Psoas muscle (tissue), 8 donors: ENCODE data around the gene TMEM30B. TPM values are rescaled to one million over a fixed set of nuclear protein-coding genes. Genes with fewer than 3 reads are reported as not detected.

ENCODE experiments used
- ATAC-seq, 4 donors: fragments of 200-7000 bp; cut with Tn5 transposase; one replicate each; pipeline ENCODE4 v1.9.1; 2020; ENCODE audit warnings: moderate library complexity in 3 of 4, mild to moderate bottlenecking in 2 of 4
- DNase-seq, 2 donors: peaks; one replicate each; pipeline ENCODE4 v3.0.0-alpha.2; 2020
- H3K27ac ChIP-seq: fragments of 200-600 bp; one replicate; pipeline ENCODE4 v1.8.0; 2022
- H3K27me3 ChIP-seq, 3 donors: fragments of 200-600 bp in 1 of 3; one replicate each; pipeline versions ENCODE4 v1.6.1 to v1.8.0; 2013 to 2022; ENCODE audit warnings: low read length in 2 of 3, mild to moderate bottlenecking in 2 of 3, moderate library complexity in 1 of 3; ENCODE audit not compliant: insufficient read depth in 3 of 3
- H3K36me3 ChIP-seq, 2 donors: fragments of 200-600 bp in 1 of 2; one replicate each; pipeline versions ENCODE4 v1.6.1 to v1.8.0; 2013 to 2022; ENCODE audit warnings: low read depth in 1 of 2, mild to moderate bottlenecking in 1 of 2, moderate library complexity in 1 of 2; ENCODE audit not compliant: insufficient read depth in 1 of 2
- H3K4me1 ChIP-seq: fragments of 200-600 bp; one replicate; pipeline ENCODE4 v1.8.0; 2022
- H3K4me3 ChIP-seq: fragments of 200-600 bp; one replicate; pipeline ENCODE4 v1.8.0; 2022; ENCODE audit warnings: mild to moderate bottlenecking
- H3K9me3 ChIP-seq: fragments of 200-600 bp; one replicate; pipeline ENCODE4 v1.8.0; 2022
- WGBS, 3 donors: extraction: QIAGEN DNeasy Blood & Tissue Kit; methylation state at CpG; one replicate each; pipeline versions ENCODE4 v1.1.6 to v1.1.7; 2013; 5-methylcytosine and 5-hydroxymethylcytosine counted together
- intact Hi-C, 2 donors: fragments of 100-400 bp; cut with DNase I; formaldehyde crosslinking; loops; one replicate each; pipeline versions ENCODE4 v1.11.0 to v1.14.2; 2022
- polyA plus RNA-seq, 3 donors: library from polyadenylated mRNA; stranded (reverse); fragments of 200-250 nt; gene quantifications; one replicate each; pipeline ENCODE4 v1.2.3, GENCODE V29; 2013
- total RNA-seq, 4 donors: library from RNA; stranded (reverse); fragmentation: NEBNext Ultra II Directional in 2 of 4; extraction: Animal tissue kit (Norgen Biotek cat#: 25700) in 2 of 4; gene quantifications; one replicate each; pipeline versions ENCODE4 v1.2.1 to v1.2.4, GENCODE V29; 2021 to 2023
- TF ChIP-seq, protein P1 (sequence below): fragments of 200-600 bp; IDR thresholded peaks from one replicate; pipeline ENCODE4 v1.8.0; 2022; ENCODE audit warnings: antibody characterized with exemption
- donor health status: healthy with polysubstance abuse.
- donor health status: DM: no; HTN: no; CAD: no; lungs with moderate emphysema.
- donor health status: Bipolar disorder and iron deficiency.
- donor health status: healthy.
- donor health status: DM: yes; HTN: yes; CAD: no.
- donor health status: DM: no; HTN: no; CAD: no.
- donor health status: DM: no; HTN: no; CAD: no.
- donor health status: DM: yes; HTN: yes; CAD: no.

Gene TMEM30B
- total and polyA plus RNA-seq, 7 donors = 0.30 to 2.0 (median 0.80) TPM

DNA sequence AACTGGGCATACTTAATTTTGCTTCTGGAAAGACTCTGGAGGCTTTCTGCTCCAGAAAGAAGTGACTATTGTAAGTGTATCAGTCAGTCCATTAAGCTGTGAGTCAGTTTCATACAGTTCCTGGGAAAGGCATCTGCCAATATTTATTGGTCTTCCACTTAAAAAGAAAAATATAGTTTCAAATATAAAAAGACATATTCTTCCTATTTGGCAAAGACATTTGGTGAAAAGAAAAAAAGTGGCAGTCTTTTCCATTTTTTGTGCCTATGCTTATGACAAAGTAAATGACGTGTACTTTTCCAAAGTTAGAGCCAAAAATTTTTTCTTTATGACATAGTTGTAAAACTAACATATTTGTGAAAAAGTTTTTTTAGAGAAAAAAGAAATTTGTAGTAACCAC, 12.3 kb downstream of the TMEM30B start:
- Histone ChIP-seq H3K27me3 (no peaks in the 10 kb centered on the region), H3K27ac (no peak overlapping the region), H3K4me1 (no peaks in the 10 kb centered on the region), H3K36me3 (no peaks in the 10 kb centered on the region), H3K9me3 (no peaks in the 10 kb centered on the region), H3K4me3 (no peak overlapping the region)
- 32 to 46% (median 38%) methylated on average over 1 of the region's 1 CpG for WGBS, 3 donors
- ATAC-seq (no peak), DNase-seq (no peak)
- intact Hi-C loops = no loop called here
- TF ChIP-seq, protein P1, sequence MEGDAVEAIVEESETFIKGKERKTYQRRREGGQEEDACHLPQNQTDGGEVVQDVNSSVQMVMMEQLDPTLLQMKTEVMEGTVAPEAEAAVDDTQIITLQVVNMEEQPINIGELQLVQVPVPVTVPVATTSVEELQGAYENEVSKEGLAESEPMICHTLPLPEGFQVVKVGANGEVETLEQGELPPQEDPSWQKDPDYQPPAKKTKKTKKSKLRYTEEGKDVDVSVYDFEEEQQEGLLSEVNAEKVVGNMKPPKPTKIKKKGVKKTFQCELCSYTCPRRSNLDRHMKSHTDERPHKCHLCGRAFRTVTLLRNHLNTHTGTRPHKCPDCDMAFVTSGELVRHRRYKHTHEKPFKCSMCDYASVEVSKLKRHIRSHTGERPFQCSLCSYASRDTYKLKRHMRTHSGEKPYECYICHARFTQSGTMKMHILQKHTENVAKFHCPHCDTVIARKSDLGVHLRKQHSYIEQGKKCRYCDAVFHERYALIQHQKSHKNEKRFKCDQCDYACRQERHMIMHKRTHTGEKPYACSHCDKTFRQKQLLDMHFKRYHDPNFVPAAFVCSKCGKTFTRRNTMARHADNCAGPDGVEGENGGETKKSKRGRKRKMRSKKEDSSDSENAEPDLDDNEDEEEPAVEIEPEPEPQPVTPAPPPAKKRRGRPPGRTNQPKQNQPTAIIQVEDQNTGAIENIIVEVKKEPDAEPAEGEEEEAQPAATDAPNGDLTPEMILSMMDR = no peak

DNA sequence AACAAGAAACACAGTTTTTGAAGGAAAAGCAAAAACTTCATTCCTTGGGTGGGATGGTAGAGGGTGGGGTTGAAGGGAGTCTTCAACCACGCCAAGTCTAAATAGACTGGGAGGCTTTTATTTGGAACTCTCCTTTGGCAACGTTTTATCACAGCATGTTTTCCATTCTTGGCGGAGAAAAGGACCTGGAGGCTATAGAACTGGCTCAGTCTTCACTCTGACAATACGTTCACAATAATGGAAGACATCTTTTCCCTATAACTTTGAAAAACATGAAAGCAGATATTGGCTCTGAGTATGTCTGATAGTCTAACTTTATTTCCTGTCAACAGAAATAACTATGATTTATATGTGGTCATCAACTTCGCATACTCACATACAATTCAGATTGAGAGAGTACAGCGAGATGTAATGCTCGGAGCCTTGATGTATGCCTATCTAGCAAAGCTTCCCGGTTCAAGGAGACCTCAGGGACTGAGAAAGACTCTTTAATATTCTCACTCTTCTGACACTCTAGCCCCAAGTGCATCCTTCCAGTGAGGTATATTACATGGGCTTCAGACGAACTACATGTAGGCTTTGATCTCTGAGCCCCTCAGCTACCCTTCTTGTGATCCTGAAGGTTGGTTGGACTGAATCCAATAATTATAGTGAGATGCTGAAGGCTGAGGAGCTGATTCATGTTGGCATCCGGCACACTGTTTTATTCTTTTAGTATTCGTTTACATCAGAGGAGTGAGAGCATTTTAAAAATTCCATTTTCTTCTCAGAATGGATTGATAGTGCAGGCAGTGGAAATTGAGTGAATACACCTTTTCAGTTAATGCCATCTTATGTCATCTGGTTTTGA, 14.0 kb downstream of the TMEM30B start:
- 59 to 73% (median 66%) methylated on average over 11 of the region's 11 CpGs for WGBS, 3 donors
- Histone ChIP-seq H3K27me3 (no peaks in the 10 kb centered on the region), H3K9me3 (no peaks in the 10 kb centered on the region), H3K27ac (no peak overlapping the region), H3K36me3 (no peaks in the 10 kb centered on the region), H3K4me3 (no peak overlapping the region), H3K4me1 (no peaks in the 10 kb centered on the region)
- ATAC-seq = no peak
- TF ChIP-seq, protein P1 = no peak
- DNase-seq = no peak
- intact Hi-C loops = no loop called here

DNA sequence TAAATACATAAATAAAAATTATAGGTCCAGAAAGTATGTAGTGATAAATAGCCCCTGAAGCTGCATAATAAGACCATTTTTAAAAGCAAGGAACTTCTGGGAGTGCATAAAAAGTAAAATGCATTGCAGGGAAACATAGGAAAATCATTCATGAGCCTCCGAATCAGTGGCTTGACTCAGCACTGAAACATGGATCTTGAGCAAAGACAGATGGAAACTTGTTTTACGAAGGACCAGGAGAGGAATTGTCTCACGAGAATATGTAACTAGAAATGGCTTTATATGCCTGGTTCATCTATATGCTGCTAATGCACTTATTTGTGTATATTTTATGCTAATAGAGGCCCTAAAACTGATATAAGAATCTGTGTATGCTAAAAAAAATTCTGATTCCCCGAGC, 14.7 kb downstream of the TMEM30B start:
- no peaks in the 10 kb centered on the region for H3K27me3 ChIP-seq
- intact Hi-C loops = no loop called here
- WGBS, 3 donors = 86 to 88% (median 87%) methylated on average over 4 of the region's 4 CpGs

DNA sequence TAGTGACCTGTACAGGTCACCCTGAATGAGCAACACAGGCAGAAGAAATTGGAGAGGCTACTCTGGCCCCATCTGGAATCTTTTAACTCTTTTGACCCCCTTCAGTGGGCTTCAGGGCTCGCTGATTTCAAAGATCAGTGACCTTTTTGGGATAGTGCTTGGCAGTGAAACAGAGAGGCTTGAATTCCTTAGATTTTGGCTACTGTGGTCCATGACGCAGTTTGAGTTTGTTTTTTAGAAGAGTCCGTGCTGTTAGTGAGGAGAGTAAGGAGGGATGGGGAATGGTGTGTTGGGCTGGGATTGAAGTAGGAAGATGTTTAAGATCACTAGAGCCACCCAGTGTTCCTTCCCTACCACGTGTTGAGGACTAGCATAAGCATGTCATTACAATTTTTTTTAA, 16.5 kb downstream of the TMEM30B start:
- intact Hi-C loops = no loop called here
- ATAC-seq = no peak

More for the DNA sequence above, 14.7 kb downstream of the TMEM30B start:
- Histone ChIP-seq H3K36me3 (no peaks in the 10 kb centered on the region), H3K27ac (no peak overlapping the region), H3K4me1 (no peaks in the 10 kb centered on the region), H3K4me3 (no peak overlapping the region), H3K9me3 (no peaks in the 10 kb centered on the region)
- no peak for DNase-seq
- TF ChIP-seq, protein P1 = no peak
- no peak for ATAC-seq

More for the DNA sequence above, 16.5 kb downstream of the TMEM30B start:
- Histone ChIP-seq H3K4me3 (no peak overlapping the region), H3K36me3 (no peaks in the 10 kb centered on the region), H3K4me1 (no peaks in the 10 kb centered on the region), H3K9me3 (no peaks in the 10 kb centered on the region), H3K27me3 (no peaks in the 10 kb centered on the region), H3K27ac (no peak overlapping the region)
- DNase-seq = no peak
- WGBS, 3 donors = 50 to 66% (median 59%) methylated on average over 4 of the region's 4 CpGs
- TF ChIP-seq, protein P1 = no peak
